Upper lobe of left lung (tissue), 4 donors: ENCODE data around the gene NAA80.

ENCODE experiments used
- EP300 ChIP-seq, 4 donors: sonication (generic); formaldehyde crosslinking; IDR thresholded peaks; one replicate each; pipeline ENCODE4 v1.5.1; 2017; ENCODE audit warnings: antibody characterized with exemption in 4 of 4, control low read depth in 2 of 4
- POLR2A ChIP-seq, 4 donors: fragments of 450-650 bp; IDR thresholded peaks; one replicate each; pipeline ENCODE4 v1.5.1; 2016 to 2017; ENCODE audit warnings: antibody characterized with exemption in 4 of 4, mild to moderate bottlenecking in 2 of 4
- POLR2AphosphoS5 ChIP-seq, 2 donors: sonication (generic); formaldehyde crosslinking; IDR thresholded peaks; one replicate each; pipeline ENCODE4 v1.5.1; 2017; ENCODE audit warnings: antibody characterized with exemption in 2 of 2
- TF ChIP-seq, protein P1 (sequence below), 6 experiments: fragments of 450-650 bp in 4 of 6; fragments of 200-600 bp in 2 of 6; sonication (generic) in 2 of 6; IDR thresholded peaks; one replicate each; pipeline ENCODE4 v1.5.1; 2016 to 2019; ENCODE audit warnings: antibody characterized with exemption in 6 of 6

- no peak for TF ChIP-seq POLR2A (IDR thresholded peaks at IDR 0.05)
- TF ChIP-seq, protein P1, sequence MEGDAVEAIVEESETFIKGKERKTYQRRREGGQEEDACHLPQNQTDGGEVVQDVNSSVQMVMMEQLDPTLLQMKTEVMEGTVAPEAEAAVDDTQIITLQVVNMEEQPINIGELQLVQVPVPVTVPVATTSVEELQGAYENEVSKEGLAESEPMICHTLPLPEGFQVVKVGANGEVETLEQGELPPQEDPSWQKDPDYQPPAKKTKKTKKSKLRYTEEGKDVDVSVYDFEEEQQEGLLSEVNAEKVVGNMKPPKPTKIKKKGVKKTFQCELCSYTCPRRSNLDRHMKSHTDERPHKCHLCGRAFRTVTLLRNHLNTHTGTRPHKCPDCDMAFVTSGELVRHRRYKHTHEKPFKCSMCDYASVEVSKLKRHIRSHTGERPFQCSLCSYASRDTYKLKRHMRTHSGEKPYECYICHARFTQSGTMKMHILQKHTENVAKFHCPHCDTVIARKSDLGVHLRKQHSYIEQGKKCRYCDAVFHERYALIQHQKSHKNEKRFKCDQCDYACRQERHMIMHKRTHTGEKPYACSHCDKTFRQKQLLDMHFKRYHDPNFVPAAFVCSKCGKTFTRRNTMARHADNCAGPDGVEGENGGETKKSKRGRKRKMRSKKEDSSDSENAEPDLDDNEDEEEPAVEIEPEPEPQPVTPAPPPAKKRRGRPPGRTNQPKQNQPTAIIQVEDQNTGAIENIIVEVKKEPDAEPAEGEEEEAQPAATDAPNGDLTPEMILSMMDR (IDR thresholded peaks at IDR 0.05) = no peak
- TF ChIP-seq POLR2AphosphoS5 (IDR thresholded peaks at IDR 0.05) = no peak
- no peak for TF ChIP-seq EP300 (IDR thresholded peaks at IDR 0.05)
Measured at GRCh38 chr3:50288387-50289007, 10.7 kb downstream of the NAA80 start.
